Inflammatory macrophage (primary cell): ENCODE data around the gene SMYD1.

Experiments
- DNase-seq, 2 donors: peaks; one replicate each; pipeline ENCODE4 v3.0.0-alpha.2; 2020 to 2022

The SMYD1 gene

DNA sequence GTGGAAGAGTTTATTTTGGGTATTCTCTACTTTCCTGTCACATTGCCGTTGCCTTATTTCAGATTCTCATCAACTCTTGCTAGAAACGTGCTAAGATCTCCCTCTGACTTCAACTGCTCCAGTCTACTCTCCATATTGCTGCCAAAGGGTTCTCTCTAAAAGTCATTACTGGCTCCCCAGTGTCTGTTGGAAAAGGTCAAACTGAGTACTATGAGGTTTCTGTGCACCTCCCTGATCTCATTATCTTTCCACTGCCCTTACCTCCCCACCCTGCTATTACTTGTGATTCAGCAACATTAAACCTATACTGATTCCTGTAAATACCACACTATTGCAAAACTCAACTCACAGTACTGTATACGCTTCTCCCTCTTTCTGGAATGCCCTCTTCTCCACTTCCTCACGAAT, 10.2 kb upstream of the SMYD1 start:
- DNase-seq = no peak

DNA sequence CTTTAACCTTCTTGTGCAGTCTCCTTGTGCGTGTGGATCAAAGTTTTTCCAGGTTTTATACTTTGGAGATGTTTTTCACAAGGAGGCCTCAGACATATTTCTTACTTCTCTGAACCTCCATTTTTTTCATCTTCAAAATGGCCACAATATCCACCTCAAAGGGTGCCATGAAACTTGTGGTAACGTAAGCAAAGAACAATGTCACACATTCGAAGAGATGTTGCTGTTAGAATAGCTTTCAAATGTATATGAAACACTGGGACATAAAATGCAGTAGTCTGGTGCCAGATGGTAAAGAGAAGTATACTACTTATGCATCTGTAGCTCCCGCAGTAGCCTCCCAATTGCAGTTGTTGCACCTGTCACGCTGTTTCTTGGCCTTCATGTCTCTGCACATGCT, 9.4 kb upstream of the SMYD1 start:
- no peak for DNase-seq

DNA sequence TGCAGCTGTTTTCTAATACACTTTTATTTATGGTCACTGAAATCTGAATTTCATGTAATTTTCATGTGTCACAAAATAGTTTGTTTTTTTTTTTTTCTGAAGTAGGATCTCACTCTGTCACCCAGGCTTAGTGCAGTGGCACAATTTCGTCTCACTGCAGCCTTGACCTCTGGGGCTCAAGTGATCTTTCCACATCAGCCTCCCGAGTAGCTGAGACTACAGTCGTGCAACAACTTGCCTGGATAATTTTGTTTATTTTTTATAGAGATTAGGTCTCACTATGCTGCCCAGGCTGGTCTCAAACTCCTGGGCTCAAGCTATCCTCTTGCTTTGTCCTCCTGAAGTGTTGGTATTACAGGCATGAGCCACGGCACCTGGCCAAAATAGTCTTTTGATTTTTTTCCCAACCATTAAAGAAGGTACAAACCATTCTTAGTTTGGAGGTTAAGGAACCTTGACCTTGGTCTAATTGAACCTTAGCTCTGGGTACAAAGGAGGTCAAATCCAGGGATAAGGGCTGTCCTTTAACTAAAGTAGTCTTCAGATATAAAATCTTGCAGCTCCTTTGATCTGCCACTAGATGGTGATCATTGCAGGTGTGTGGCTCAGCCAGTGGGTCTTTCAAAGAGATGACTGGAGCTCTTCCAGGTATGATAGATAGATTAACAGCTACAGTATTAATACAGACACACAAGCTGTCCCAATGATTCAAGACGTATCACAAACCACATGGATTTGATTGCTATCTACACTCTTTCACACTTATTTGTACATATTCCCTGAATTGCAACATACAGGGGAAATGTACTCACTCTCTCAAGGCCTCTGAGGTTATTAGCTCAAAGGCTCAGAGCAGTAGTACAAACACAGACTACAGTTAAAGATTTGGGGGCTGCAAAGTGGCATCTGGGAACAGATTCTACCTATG, 7.4 kb upstream of the SMYD1 start:
- peak; percentile 13 to 34 for DNase-seq

DNA sequence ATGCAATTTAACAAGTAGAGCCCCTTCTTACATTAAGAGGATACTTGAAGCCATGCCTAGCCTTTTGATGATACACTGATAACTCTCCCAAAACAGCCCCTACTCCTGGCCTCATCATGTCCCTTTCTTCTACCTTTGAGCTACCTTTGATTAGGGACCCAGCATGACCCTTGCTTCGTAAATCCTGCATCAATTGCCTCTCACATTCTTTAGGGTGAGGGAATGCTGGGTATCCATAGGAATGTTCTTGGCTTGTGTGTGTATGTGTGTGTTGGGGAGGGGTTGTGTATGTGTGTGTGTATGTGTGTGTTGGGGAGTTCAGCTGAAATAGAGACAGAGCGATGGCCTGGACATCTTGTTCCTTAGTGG, 6.7 kb upstream of the SMYD1 start:
- no peak for DNase-seq

DNA sequence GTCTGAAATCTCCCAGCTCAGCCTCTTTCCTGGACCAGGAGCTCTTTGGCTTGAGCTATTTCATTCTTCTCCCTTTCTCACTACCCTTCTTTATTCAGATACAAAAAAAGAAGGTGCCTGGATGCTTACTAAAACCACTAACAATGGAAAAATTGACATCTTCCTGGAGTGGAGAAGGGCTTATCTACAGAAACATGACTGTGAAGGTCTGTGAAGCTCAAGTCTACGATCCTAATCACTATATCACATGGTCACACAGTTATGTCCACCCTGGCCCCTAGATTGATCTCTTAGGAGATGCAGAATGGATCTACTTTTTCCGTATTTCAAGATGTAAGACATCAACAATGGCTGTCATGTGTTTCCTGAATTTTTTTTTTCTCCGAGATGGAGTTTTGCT, 6.3 kb upstream of the SMYD1 start:
- DNase-seq = no peak

DNA sequence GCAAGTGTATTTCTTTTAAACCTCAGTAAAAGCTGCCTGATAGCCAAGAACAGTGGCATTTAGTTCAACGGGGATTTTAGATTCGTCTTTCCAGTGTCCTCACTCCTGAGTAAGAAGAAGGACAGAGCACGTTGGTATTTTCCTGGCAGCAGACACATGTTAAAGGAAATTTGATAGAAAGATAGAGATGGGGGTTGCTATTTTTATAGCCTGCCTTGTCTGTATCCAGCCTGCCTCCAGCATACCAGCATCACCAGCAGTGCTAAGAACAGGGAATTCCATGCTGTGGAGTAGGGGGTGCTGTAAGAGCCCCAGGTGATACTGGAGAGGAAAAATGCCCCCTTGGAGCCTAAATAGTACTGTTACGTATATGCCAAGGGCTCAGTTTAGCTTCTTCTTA, 1.1 kb upstream of the SMYD1 start:
- no peak for DNase-seq

DNA sequence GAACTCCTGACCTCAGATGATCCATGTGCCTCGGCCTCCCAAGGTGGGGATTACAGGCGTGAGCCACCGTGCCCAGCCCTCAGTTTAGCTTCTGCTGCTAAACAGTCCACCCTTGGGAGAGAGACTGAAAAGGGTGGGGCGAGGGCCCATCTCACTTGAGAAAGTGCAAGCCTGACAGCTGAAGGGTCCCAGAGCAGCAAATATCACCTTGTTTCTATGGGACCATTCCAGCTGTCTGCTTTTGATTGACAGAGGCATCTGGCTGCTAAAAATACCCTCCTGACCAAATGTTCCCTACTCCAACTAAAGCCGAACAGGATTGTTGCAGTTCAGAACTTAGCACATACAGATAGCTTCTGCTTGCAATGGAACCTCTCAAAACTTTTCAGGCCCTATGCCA, 436 bp upstream of the SMYD1 start:
- no peak for DNase-seq

DNA sequence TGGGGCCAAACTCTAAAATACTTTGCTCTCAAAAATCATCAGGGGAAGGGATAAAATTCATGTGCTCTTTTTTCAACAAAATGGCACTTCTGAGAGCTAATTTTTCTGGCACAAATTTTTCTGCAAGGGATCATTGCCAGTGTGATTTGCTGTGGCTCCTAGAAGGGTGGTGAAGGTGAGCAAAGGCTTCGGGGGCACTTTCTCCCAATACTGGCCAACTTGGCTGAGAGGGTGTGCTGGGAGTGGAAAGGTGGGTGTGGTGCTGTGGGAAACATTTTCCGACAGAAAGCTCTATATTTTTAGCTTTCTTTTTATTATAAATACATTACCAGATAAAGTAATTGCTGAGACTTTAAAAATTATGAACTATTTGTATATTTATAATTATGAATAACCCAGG, 419 bp downstream of the SMYD1 start:
- DNase-seq = no peak

DNA sequence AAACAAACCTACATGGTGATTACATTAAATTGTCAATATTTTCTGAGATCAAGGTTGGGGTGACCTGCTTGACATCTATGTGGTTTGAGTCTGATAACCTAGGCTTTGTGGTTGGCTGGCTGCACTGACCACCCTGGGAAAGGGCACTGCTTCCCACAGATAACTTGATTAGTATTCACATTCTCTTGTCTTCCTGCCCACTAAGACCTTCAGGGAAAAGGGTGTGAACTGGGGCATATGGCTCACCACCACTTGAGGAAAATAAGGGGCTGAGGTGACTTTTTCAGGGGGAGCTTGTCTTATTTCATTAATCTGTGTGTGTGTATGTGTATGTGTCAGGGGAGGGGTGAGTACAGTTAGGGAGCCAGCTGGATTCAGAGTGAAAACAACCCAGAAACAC, 1.5 kb downstream of the SMYD1 start:
- DNase-seq = no peak

DNA sequence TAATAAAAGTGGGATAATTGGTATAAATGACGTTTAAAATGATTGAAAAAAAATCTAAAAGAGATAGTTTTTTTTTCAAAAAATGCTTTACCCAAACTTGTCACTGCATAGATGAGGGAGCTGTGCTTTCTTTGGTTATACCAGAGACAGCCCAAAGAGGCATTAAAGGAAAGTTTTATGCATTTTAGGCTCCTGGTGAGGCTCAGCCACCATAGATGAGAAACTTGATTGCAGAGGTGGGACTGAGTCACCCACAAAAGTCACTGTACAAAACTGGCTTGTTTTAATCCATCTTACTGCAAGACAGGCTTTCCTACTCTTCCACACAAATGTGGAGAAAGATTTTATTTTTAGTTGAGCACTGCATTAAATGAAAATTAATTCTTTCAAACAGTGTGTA, 2.4 kb downstream of the SMYD1 start:
- DNase-seq = no peak

DNA sequence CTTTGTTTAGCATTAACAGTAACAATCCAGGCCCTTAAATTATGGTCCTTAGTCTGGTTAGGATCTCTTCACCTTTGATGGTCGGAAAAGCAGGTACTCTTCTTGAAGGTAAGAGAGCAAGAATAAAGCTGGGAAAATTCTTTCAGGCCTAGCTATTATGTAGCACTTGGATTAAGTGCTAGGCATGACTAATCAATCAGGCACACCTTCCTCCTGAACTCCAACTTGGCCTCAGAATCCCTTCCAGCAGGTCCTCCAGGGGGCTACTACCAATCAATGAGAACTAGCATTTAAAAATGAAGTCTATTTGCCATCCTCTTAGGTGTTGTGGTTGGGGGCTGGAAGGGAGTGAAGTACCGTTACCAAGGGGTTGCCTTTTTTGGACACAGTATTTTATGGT, 3.7 kb downstream of the SMYD1 start:
- DNase-seq = no peak

DNA sequence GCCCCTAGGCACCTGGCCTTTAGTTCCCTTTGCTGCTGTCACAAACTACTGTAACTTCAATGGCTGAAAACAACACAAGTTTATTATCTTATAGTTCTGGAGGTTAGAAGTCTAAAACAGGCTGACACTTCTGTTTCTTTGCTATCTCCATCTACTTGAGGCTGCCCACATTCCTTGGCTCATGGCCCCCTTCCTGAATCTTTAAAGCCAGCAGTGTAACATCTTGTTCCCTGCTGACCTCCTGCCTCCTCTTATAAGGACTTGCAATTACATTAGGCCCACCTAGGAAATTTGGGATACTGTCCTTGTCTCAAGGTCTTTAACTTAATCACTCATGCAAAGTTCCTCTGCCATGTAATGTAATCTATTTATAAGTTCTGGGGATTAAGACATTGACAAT, 6.5 kb downstream of the SMYD1 start:
- DNase-seq = no peak

DNA sequence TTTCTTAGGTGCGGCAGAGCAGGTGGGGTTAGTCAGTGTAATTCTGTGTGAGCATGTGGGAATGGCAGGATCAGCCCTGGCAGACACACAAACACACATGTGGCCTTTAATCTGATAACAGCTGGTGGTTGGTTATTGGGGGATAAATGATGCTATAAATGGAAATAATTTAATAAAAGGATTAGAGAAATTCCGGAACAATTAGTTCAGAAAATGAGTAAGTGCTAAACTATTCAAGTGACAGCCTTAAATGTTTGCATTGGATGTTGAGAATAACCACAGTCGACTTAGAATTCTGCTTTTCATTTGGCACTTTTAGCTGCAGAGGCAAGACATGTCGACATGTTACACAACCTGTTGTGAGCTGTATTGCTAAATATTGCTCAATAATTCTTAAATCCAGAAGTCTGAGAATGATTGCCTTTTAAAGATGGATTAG, 7.2 kb downstream of the SMYD1 start:
- peak; percentile 43 to 69 for DNase-seq

DNA sequence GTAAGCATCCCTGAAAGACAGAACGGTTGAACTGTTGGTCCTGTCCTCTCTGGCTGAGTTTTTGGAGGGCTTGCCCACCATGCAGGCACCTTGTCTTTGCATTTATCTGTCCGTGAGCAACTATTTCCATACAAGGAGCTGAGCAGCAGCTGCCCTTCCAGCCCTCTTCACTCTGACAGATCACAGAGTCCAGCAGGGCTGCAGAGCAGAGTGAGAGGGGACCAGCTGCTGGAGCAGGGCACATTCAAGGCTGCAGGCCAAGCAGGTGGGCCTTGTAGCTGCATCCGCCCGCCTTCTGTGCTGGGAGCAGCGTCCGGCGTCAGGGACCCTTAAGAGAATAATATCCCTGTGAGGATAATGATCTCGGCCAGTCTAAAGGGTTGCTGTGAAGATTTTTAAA, 9.5 kb downstream of the SMYD1 start:
- DNase-seq = no peak

DNA sequence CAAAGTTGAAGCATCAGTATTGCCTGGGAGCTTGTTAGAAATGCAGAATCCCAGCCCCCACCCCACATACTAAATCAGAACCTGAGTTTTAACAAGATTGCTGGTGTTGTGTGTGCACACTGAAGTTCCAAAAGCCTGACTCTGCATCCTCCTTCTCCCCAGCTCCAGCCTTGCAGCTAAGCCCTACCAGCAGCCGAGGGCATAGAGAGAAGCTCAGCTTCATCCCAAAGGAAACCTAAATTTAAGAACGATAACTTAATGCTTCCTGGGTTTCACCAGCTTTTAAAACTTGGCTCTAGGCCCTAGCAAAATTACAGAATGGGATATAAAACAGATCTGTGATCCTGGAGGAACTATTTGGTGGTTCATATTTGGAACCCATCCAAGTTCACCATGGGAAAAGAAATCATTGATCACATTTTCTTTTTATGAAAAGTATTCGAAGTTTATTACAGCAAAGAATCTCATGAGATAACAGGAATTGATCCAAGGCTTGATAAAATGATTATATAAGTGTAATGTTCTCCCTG, 11.1 kb downstream of the SMYD1 start:
- no peak for DNase-seq

DNA sequence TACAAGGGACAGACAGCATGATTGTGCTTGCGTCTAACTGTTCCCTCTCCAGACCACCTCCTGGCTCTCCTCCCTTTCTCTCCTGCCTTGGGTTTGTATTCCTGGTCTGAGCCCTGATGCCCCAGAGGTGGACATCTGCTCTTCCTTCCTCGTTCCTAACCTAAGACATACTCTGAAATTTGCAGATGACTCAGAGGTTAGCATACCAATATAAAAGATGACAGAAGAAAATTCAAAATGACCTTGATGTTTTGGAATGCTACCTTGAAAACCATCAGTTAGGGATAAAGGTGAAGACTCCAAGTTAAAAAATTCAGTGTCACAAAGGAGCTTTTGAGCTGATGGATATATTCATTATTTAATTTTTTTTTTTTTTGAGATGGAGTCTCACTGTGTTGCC, 12.9 kb downstream of the SMYD1 start:
- DNase-seq = no peak

DNA sequence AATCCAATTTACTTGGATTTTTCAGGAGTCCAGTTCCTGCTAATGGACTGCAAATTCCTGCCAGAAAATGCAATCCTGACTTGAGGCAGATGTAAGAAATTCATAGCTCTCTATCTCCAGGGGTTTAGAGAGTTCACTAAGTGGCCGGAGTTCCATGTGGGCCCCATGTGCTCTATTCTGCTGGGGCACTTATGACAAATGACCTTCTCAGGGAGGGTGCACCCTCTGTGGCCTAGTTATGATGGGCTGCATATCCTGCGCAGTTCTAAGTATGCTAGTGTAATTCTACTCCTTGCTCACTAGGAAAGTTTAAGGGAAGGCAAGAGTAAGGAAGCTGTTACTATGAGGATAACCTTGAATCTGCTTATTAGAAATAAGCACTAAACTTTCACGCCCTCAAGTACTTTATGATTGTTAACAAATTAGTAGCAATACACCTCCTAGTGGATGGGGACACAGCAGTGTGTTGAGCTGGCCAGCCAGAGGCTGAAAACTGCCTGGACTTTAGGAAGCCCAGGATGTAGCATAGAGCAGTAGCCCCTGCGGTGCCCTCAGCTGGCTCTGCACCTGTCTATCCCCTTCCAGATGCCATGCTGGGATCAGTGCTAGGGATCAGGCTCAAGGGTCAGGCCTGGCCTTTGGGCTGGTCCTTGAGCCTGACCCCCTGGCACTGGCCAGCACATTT, 14.4 kb downstream of the SMYD1 start:
- no peak for DNase-seq

DNA sequence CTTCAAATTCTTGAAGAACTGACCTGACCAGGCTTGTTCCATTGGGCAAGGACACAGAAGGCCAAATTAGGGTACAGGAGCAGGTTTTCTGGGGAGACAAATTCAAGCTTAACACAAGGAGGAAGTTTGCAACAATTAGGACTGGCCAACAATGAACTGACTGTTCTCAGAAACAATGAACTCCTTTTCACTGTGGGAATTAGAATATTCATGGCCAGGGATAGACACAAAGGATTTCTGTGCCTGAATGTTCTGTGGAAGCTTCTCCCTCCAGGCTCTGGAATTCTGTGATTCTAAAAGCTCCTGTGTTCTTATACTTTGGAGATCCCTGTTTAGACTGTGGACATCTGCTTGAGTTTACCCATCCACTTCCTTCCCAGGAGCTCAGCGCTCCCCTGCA, 15.2 kb downstream of the SMYD1 start:
- no peak for DNase-seq

DNA sequence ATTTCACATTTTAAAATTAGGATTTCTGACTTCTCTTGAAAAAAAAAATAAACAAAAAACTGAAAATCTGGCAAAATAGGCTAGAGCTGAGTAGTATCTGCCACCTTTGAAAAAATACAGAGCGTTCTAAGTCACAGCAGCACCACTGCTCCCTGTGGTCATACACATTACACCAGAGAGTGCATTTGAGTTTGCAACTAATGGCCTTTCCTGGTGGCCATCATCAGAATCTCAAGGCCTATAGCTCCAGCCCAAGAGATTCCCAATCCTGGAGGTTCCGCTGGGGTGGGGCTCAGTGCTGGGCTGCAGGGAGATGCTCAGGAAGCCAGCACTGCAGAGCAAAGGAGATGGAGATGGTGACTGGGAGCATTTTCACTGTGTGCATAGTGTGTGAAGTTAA, 17.5 kb downstream of the SMYD1 start:
- DNase-seq = no peak

DNA sequence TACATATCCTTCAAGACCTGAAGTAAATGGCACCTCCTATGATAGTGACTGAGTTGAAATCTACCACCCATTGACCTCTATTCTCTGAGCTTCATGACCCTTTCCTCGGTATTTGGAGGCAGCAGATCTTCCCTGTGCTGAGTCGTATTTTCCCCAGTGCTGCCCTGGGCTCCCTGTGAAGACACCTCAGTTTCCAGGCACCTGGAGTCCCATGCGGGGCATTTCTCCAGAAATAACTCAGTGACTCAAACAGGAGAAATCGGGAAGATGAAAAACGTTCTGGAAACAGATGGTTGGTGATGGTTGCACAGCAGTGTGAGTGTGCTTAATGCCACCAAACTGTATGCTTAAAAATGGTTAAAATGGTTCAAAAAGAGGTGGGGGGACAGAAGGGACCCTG, 18.0 kb downstream of the SMYD1 start:
- DNase-seq = no peak

DNA sequence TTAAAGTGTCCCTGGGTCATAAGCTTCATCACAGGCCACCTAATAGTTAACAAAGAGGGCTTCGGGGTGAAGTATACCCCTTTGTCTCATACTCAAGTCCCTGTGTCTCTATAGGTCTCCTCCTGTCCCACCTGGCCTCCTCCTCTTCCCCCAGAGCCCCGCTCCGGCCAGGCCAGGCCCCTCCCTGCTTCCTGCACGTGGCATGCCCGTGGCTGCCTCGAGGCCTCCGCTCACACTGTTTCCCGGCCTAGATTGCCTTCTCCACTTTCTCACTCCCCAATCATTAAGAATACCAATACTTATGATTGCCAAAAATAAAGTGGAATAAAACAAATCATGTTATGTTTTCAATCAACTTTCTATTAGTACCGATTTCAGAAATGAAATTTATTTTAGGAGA, 18.8 kb downstream of the SMYD1 start:
- DNase-seq = no peak

DNA sequence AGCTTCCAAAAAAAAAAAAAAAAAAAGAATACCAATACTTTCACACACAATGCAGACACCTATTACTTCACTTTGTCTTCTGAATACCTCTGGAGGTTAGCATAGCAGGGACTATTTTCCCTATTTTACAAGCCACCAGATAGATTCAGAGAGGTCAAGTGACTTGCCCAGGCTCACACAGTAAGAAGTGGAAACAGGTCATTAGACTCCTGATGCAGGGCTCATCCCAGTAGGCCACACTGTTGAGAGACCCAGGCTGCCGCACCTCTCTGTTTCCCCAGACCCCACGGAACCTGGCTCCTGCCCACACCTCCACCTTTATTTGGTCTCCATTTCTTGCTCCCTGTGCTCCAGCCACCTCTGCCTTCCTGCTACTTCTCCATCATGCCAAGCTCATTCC, 19.4 kb downstream of the SMYD1 start:
- DNase-seq = no peak

DNA sequence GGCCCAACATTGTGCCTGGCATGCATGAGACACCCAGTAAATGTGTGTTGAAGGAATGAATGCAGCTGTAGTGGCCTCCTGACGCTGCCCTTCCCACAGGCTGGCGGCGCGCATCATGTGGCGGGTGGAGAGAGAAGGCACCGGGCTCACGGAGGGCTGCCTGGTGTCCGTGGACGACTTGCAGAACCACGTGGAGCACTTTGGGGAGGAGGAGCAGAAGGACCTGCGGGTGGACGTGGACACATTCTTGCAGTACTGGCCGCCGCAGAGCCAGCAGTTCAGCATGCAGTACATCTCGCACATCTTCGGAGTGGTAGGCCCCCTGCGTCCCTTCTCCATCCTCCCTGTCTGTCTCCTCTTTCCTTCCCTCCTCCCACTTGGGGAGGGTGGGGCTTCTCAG, 20.1 kb downstream of the SMYD1 start:
- DNase-seq = no peak

DNA sequence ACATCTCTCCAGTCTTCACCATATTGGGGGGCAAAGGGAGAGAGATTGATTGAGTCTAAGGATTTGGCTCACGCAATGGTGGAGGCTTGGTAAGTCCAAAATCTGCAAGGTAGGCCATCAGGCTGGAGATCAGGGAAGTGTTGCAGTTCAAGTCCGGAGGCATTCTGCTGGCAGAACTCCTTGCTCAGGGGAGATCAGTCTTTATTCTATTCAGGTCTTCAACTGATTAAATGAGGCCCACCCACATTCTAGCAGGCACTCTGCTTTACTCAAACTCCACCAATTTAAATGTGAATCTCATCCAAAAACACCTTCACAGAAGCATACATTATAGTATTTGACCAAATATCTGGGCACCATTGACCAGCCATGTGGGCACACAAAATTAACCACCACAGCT, 21.4 kb downstream of the SMYD1 start:
- DNase-seq = no peak
